MM.1S (cell line): ENCODE data around the gene QARS1.

Experiments used
- DNase-seq: peaks from one replicate; pipeline ENCODE4 v3.0.0-alpha.2; 2015
- H2AFZ ChIP-seq: fragments of 300-600 bp; sonication (generic); 2 replicates; pipeline ENCODE4 v1.6.0; 2016; ENCODE audit warnings: antibody characterized with exemption, low read length
- H3F3A ChIP-seq: fragments of 300-600 bp; sonication (generic); 2 replicates; pipeline ENCODE4 v1.6.1; 2016; ENCODE audit warnings: mild to moderate bottlenecking, antibody characterized with exemption, low read length, moderate library complexity, mixed read lengths; ENCODE audit not compliant: insufficient read depth
- H3K27ac ChIP-seq: fragments of 300-600 bp; sonication (generic); 2 replicates; pipeline ENCODE4 v1.5.1; 2016; ENCODE audit warnings: mild to moderate bottlenecking, low read length
- H3K27me3 ChIP-seq: fragments of 300-600 bp; sonication (generic); replicated peaks from 2 replicates; pipeline ENCODE4 v1.6.0; 2016; ENCODE audit warnings: low read length; ENCODE audit not compliant: insufficient read depth
- H3K36me3 ChIP-seq: fragments of 300-600 bp; sonication (generic); replicated peaks from 2 replicates; pipeline ENCODE4 v1.6.1; 2016; ENCODE audit warnings: mild to moderate bottlenecking, low read length, mixed read lengths; ENCODE audit not compliant: insufficient read depth
- H3K4me1 ChIP-seq: fragments of 300-600 bp; sonication (generic); 2 replicates; pipeline ENCODE4 v1.6.1; 2016; ENCODE audit warnings: low read length, mixed read lengths
- H3K4me2 ChIP-seq: fragments of 300-600 bp; sonication (generic); 2 replicates; pipeline ENCODE4 v1.6.0; 2016; ENCODE audit warnings: low read depth, low read length
- H3K4me3 ChIP-seq: fragments of 300-600 bp; sonication (generic); 2 replicates; pipeline ENCODE4 v1.5.1; 2016; ENCODE audit warnings: low read length, mixed read lengths
- H3K79me2 ChIP-seq: fragments of 300-600 bp; sonication (generic); 2 replicates; pipeline ENCODE4 v1.6.1; 2016; ENCODE audit warnings: mixed run types, low read length, mixed read lengths
- H3K9ac ChIP-seq: fragments of 300-600 bp; sonication (generic); 2 replicates; pipeline ENCODE4 v1.6.1; 2016; ENCODE audit warnings: low read length, mixed read lengths
- H3K9me2 ChIP-seq: fragments of 300-600 bp; sonication (generic); replicated peaks from 2 replicates; pipeline ENCODE4 v1.6.1; 2016; ENCODE audit warnings: mild to moderate bottlenecking, low read length, mixed read lengths; ENCODE audit not compliant: insufficient read depth
- H3K9me3 ChIP-seq: fragments of 300-600 bp; sonication (generic); replicated peaks from 2 replicates; pipeline ENCODE4 v1.6.1; 2016; ENCODE audit warnings: mild to moderate bottlenecking, low read length, mixed read lengths; ENCODE audit not compliant: insufficient read depth
- H4K20me1 ChIP-seq: fragments of 300-600 bp; sonication (generic); 2 replicates; pipeline ENCODE4 v1.6.1; 2016; ENCODE audit warnings: mild to moderate bottlenecking, low read length, moderate library complexity, mixed read lengths; ENCODE audit not compliant: insufficient read depth
- CTCF ChIP-seq: fragments of 300-600 bp; sonication (generic); IDR thresholded peaks from 2 replicates; pipeline ENCODE4 v1.5.1; 2016; ENCODE audit warnings: antibody characterized with exemption, low read length, mixed read lengths
- EZH2 ChIP-seq: fragments of 300-600 bp; sonication (generic); optimal IDR thresholded peaks from 2 replicates; pipeline ENCODE3; 2017; ENCODE audit warnings: low read depth, mild to moderate bottlenecking, antibody characterized with exemption, low read length, mixed read lengths
- EZH2phosphoT487 ChIP-seq: fragments of 300-600 bp; sonication (generic); IDR thresholded peaks from 2 replicates; pipeline ENCODE4 v1.6.1; 2018; ENCODE audit warnings: antibody characterized with exemption, low read length

Gene QARS1

GRCh38 chr3:49148159-49148558 is 43.6 kb upstream of the QARS1 start:
- DNase-seq = no peak
- no peak overlapping the region for H3K27ac ChIP-seq
- no peak for TF ChIP-seq CTCF
- no peak for TF ChIP-seq EZH2phosphoT487
- TF ChIP-seq EZH2 = no peak
- no peak overlapping the region for H3K4me2 ChIP-seq
- no peaks in the 10 kb centered on the region for H3K4me1 ChIP-seq
- H3K79me2 ChIP-seq = no peaks in the 10 kb centered on the region
- H4K20me1 ChIP-seq = no peaks in the 10 kb centered on the region
- no peaks in the 10 kb centered on the region for H3K9me2 ChIP-seq
- H3K4me3 ChIP-seq = no peak overlapping the region
- no peaks in the 10 kb centered on the region for H3F3A ChIP-seq
- no peak overlapping the region for H2AFZ ChIP-seq
- H3K9ac ChIP-seq = no peak overlapping the region
- no peaks in the 10 kb centered on the region for H3K36me3 ChIP-seq
- H3K27me3 ChIP-seq = no peaks in the 10 kb centered on the region
- H3K9me3 ChIP-seq = no peaks in the 10 kb centered on the region

GRCh38 chr3:49140080-49140479 is 35.5 kb upstream of the QARS1 start:
- Histone ChIP-seq H3K4me1 (no peaks in the 10 kb centered on the region), H3K9ac (no peak overlapping the region), H3K27ac (no peak overlapping the region), H4K20me1 (no peaks in the 10 kb centered on the region), H2AFZ (no peak overlapping the region), H3K4me3 (no peak overlapping the region), H3K36me3 (no peaks in the 10 kb centered on the region), H3K9me3 (no peaks in the 10 kb centered on the region), H3K9me2 (no peaks in the 10 kb centered on the region), H3K79me2 (no peaks in the 10 kb centered on the region), H3K27me3 (no peaks in the 10 kb centered on the region; the same call in 1 of the 2 replicates), H3K4me2 (no peak overlapping the region), H3F3A (no peaks in the 10 kb centered on the region)
- TF ChIP-seq EZH2phosphoT487 (no peak), EZH2 (no peak), CTCF (no peak)
- DNase-seq = no peak

GRCh38 chr3:49135499-49135898 is 30.9 kb upstream of the QARS1 start:
- H3K4me3 ChIP-seq = no peak overlapping the region
- no peak overlapping the region for H3K9ac ChIP-seq
- H3F3A ChIP-seq = no peaks in the 10 kb centered on the region
- no peaks in the 10 kb centered on the region for H3K36me3 ChIP-seq
- no peak overlapping the region for H3K4me2 ChIP-seq
- H4K20me1 ChIP-seq = no peaks in the 10 kb centered on the region
- H3K27me3 ChIP-seq = no peaks in the 10 kb centered on the region; the same call in 1 of the 2 replicates
- H3K9me2 ChIP-seq = no peaks in the 10 kb centered on the region
- H3K4me1 ChIP-seq = no peaks in the 10 kb centered on the region
- no peak for DNase-seq
- TF ChIP-seq EZH2phosphoT487 = no peak
- no peak for TF ChIP-seq EZH2
- no peak for TF ChIP-seq CTCF
- no peak overlapping the region for H2AFZ ChIP-seq
- H3K27ac ChIP-seq = no peak overlapping the region
- no peaks in the 10 kb centered on the region for H3K79me2 ChIP-seq
- H3K9me3 ChIP-seq = no peaks in the 10 kb centered on the region
